Thymus (tissue), 11 donors: ENCODE results near the gene LITAF. TPM values are rescaled to one million over a fixed set of nuclear protein-coding genes. Genes with fewer than 3 reads are reported as not detected.

Experiments used
- DNase-seq, 9 donors: peaks; one replicate each; pipeline ENCODE4 v3.0.0-alpha.2; 2013; ENCODE audit warnings: low spot score in 9 of 9, low read depth in 6 of 9, missing footprints in 1 of 9
- H3K27ac ChIP-seq, 2 donors: one replicate each; pipeline ENCODE4 v1.5.1; 2013; ENCODE audit warnings: control low read depth in 1 of 2, low read depth in 1 of 2, low read length in 1 of 2, mild to moderate bottlenecking in 1 of 2, moderate library complexity in 1 of 2
- H3K27me3 ChIP-seq, 2 donors: one replicate each; pipeline ENCODE4 v1.5.1; 2013; ENCODE audit warnings: low read length in 1 of 2; ENCODE audit not compliant: control insufficient read depth in 2 of 2, insufficient read depth in 1 of 2
- H3K36me3 ChIP-seq, 2 donors: one replicate each; pipeline ENCODE4 v1.5.1; 2013; ENCODE audit warnings: low read length in 1 of 2, mild to moderate bottlenecking in 1 of 2, moderate library complexity in 1 of 2; ENCODE audit not compliant: control insufficient read depth in 2 of 2, insufficient read depth in 2 of 2
- H3K4me1 ChIP-seq, 2 donors: one replicate each; pipeline ENCODE4 v1.5.1; 2013; ENCODE audit warnings: low read length in 2 of 2; ENCODE audit not compliant: control insufficient read depth in 2 of 2, insufficient read depth in 2 of 2
- H3K4me3 ChIP-seq, 2 donors: one replicate each; pipeline ENCODE4 v1.5.1; 2013; ENCODE audit warnings: low read length in 2 of 2, control low read depth in 1 of 2, mild to moderate bottlenecking in 1 of 2
- H3K9me3 ChIP-seq, 2 donors: one replicate each; pipeline ENCODE4 v1.5.1; 2013; ENCODE audit warnings: low read length in 1 of 2, mild to moderate bottlenecking in 1 of 2; ENCODE audit not compliant: control insufficient read depth in 2 of 2, insufficient read depth in 1 of 2
- WGBS: extraction: QIAGEN DNeasy Blood & Tissue Kit; methylation state at CpG from one replicate; pipeline ENCODE4 v1.1.7; 2013; 5-methylcytosine and 5-hydroxymethylcytosine counted together
- polyA plus RNA-seq: library from polyadenylated mRNA; stranded (reverse); fragments of 200-250 nt; gene quantifications from one replicate; pipeline ENCODE4 v1.2.3, GENCODE V29; 2013
- total RNA-seq: library from RNA; stranded (reverse); fragments of 120-200 nt; gene quantifications from one replicate; pipeline ENCODE4 v1.2.4, GENCODE V29; 2013
- donor health status: healthy.

LITAF gene
- total and polyA plus RNA-seq, 2 donors, result 37.1 to 95.0 TPM

- peaks cover 5 to 29% of the 10 kb centered on the region in 2 donors for H3K4me1 ChIP-seq
- no peak for DNase-seq
- no peak overlapping the region for H3K27ac ChIP-seq
- 91% methylated on average over 10 of the region's 10 CpGs for WGBS
- no peaks in the 10 kb centered on the region for H3K27me3 ChIP-seq
- H3K9me3 ChIP-seq, result peaks cover 0 to 2% of the 10 kb centered on the region in 2 donors
- no peaks in the 10 kb centered on the region for H3K36me3 ChIP-seq
- H3K4me3 ChIP-seq, result no peak overlapping the region
These were observed 28.0 kb upstream of the LITAF start for GRCh38 chr16:11614587-11615175.

DNA sequence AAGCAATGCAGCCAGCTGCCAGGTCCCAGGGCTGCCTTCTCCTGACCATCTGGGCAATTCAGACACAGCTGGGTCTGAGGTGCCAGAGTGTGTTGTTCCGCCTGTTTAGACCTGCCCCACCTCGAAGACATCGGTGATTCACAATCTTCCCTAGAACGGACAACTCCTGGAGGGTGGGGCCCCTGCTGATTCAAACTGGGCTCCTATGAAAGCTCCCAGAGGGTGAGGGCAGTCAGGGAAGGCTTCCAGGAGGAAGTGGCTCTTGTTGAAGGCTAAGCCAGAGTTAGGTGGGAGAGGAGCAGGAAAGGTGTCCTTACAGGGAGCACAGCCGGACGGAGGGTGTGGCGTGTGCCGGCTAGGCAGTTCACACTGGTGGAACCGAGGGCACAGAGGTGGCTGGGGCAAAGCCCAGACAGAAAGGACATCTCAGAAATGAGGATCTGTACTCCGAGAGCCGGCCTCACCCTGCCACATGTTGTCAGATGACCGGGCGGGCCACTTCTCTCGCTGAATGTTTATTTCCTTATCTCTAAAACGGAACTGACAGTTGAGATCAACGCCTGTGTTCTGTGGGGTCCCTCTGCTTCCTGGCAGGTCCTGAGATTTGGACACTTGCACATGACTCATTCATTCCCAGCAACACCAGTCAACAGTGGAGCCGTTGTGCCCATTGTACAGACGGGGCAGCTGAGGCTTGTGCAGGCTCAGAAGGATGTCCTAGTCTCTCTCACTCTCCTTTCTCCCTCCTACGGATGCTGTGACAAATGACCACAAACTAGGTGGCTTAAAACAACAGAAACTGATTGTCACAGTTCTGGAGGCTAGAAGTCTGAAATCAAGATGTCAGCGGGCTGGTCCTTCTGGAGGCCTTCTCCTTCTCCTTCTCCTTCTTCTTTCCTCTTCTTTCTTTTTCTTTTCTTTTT lies 26.9 kb upstream of the LITAF start:
- H3K36me3 ChIP-seq, result no peaks in the 10 kb centered on the region
- no peaks in the 10 kb centered on the region for H3K27me3 ChIP-seq
- peak in 1 of 9 donors; percentile 28 for DNase-seq
- H3K4me3 ChIP-seq, result no peak overlapping the region
- peak overlapping the region in 1 of 2 donors; percentile 72 for H3K27ac ChIP-seq
- H3K4me1 ChIP-seq, result peaks cover 0 to 25% of the 10 kb centered on the region in 2 donors
- H3K9me3 ChIP-seq, result no peaks in the 10 kb centered on the region
- WGBS, result 69% methylated on average over 20 of the region's 20 CpGs

GRCh38 chr16:11612665-11613025 lies 25.9 kb upstream of the LITAF start:
- Histone ChIP-seq H3K27ac (no peak overlapping the region), H3K27me3 (no peaks in the 10 kb centered on the region), H3K9me3 (no peaks in the 10 kb centered on the region), H3K4me1 (peaks cover 0 to 30% of the 10 kb centered on the region in 2 donors), H3K4me3 (no peak overlapping the region), H3K36me3 (no peaks in the 10 kb centered on the region)
- DNase-seq, result no peak
- WGBS, result 85% methylated on average over 5 of the region's 5 CpGs

DNA sequence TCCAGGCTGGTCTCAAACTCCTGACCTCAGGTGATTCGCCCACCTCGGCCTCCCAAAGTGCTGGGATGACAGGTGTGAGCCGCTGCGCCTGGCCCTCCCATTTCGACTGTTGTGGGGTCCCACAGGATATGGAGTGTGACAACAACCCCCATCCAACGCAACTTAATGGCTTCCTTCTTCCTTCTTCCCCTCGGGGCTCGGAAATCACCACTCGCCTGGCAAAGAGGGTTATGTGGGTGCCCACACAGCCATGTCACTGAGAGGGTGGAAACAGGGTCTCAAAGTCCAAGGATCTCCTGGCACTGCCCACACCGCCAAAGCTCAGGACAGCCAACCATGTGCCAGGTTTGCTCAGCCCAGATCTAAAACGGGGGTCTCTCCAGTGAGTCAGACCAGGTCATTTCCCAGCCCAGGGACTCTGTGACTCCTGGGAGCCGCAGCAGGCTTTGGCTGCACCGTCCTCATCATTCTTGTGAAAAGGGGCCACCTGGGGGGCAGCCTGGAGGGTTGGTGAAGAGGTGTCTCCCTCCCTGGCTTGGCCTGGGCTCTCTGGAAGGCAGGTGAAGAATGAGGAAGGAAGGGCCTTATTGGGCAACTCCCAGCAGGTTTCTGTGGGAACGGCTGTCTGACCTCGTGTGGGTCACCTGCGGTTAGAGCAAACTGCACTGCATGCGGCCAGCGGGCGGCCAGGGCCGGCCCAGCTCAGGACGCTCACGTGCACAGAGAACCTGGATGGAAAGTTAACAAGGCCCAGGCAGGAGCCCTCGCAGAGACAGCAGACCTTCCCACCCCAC lies 25.3 kb upstream of the LITAF start:
- Histone ChIP-seq H3K4me1 (peaks cover 0 to 30% of the 10 kb centered on the region in 2 donors), H3K36me3 (no peaks in the 10 kb centered on the region), H3K27me3 (no peaks in the 10 kb centered on the region), H3K9me3 (no peaks in the 10 kb centered on the region), H3K4me3 (no peak overlapping the region), H3K27ac (no peak overlapping the region)
- no peak for DNase-seq
- 47% methylated on average over 23 of the region's 23 CpGs for WGBS

DNA sequence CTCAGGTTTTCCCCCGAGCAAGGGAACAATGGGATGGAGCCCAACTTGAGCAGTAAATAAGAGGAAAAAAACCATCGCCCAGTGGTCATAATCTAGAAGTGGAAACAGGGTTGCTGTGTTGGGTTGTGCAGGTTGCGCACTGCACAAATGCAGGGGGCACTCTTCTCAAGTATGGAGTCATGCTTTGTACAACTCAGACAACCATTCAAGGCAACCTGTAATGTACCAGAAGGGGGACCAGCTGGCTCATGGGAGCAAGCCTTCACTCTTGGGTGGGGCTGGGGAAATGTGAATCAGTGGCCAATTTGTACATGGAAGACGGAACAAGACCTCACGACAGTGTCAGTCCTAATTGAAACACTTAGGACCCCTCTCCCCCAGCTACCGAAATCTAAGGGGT lies 23.9 kb upstream of the LITAF start:
- H3K4me1 ChIP-seq, result peaks cover 0 to 30% of the 10 kb centered on the region in 2 donors
- no peak for DNase-seq
- no peaks in the 10 kb centered on the region for H3K9me3 ChIP-seq
- H3K27me3 ChIP-seq, result no peaks in the 10 kb centered on the region
- H3K27ac ChIP-seq, result no peak overlapping the region
- H3K36me3 ChIP-seq, result no peaks in the 10 kb centered on the region
- 91% methylated on average over 6 of the region's 6 CpGs for WGBS
- no peak overlapping the region for H3K4me3 ChIP-seq

DNA sequence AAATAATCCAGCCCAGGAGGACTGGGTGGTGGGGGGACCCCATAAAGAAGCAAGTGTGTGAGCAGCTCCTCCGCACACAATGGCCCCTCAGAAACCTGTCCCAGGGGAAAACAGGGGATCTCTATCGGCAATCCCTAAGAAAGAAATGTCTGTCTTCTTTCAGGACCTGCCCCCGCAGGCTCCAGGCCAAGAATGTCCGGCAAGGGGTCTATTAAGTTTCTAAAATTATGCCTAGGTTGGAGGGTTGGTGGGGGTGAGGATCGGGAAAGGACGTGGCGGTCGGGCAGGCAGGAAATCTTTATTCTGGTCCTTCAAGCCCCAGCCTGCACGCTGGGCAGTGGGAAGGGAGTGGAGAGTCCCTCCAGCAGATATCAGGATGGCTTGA lies 23.4 kb upstream of the LITAF start:
- WGBS, result 91% methylated on average over 9 of the region's 9 CpGs
- Histone ChIP-seq H3K36me3 (no peaks in the 10 kb centered on the region), H3K27ac (peak overlapping the region in 1 of 2 donors; percentile 32), H3K4me1 (peaks cover 0 to 30% of the 10 kb centered on the region in 2 donors), H3K9me3 (no peaks in the 10 kb centered on the region), H3K4me3 (no peak overlapping the region), H3K27me3 (no peaks in the 10 kb centered on the region)
- no peak for DNase-seq

DNA sequence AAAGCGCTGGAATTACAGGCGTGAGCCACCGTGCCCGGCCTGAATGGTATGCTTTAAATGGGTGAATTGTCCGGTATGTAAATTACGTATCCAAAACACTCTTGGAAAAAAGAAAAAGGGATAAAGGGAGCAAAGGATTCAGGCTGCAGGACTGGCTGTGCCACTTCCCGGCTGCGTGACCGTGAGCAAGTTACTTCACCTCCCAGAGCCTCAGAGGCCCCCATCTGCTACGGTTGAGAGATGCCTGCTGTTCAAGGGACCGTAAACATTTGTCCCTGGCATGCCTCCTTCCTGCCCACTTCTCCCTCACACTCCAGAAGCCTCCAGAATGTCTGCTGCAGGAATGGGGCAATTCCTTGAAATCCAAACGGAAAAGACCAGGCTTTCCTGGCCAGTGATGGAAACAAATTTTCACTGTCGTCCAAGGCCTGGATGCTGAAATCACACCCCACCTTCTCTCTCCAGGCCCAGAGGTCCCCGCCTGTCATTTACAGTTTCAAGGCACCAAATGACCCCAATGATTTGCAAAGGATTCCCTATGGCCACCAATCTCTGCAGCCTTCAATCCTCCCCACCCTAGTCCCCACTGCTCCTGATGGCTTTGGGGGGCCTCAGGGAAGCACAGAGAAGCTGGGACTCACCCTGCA lies 22.9 kb upstream of the LITAF start:
- Histone ChIP-seq H3K4me3 (no peak overlapping the region), H3K9me3 (no peaks in the 10 kb centered on the region), H3K36me3 (no peaks in the 10 kb centered on the region), H3K27ac (peak overlapping the region in 1 of 2 donors; percentile 32), H3K4me1 (peaks cover 0 to 30% of the 10 kb centered on the region in 2 donors), H3K27me3 (no peaks in the 10 kb centered on the region)
- 93% methylated on average over 14 of the region's 14 CpGs for WGBS
- DNase-seq, result no peak

DNA sequence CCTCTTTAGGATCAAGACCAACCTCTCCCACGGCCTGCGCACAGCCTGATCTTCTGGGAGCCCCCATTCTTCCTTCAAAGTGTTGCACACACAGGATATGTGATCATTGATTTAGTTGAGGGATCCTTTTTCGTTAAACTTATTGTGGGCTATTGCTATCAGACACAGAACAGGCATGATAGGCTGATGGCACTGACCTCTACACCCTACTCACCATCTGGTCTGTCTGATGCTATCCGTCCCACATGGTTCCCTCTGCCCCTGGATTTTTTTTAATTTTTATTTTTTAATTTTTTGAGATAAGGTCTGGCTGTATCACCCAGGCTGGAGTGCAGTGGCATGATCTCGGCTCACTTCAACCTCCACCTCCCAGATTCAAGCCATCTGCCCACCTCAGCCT lies 19.2 kb upstream of the LITAF start:
- Histone ChIP-seq H3K9me3 (no peaks in the 10 kb centered on the region), H3K27me3 (no peaks in the 10 kb centered on the region), H3K4me1 (peaks cover 3 to 15% of the 10 kb centered on the region in 2 donors), H3K4me3 (no peak overlapping the region), H3K27ac (no peak overlapping the region), H3K36me3 (no peaks in the 10 kb centered on the region)
- WGBS, result 98% methylated on average over 5 of the region's 5 CpGs
- DNase-seq, result no peak
